HL-60/S4 treated with retinoic acid at 250 ng/mL for 4 days and 3 days (cell line): ENCODE results near the gene NUP93.
"Not testable (repeated sequence)": the region's sequence is repeated elsewhere in the genome, so short reads cannot be mapped to it uniquely, and the experiment has no call there.

Source experiments
- in situ Hi-C: fragments of 300-500 bp; cut with MboI; formaldehyde crosslinking; loops from 2 replicates; pipeline ENCODE4 v1.7.0; 2022; ENCODE audit warnings: low sequenced_read_pairs

The NUP93 gene

DNA sequence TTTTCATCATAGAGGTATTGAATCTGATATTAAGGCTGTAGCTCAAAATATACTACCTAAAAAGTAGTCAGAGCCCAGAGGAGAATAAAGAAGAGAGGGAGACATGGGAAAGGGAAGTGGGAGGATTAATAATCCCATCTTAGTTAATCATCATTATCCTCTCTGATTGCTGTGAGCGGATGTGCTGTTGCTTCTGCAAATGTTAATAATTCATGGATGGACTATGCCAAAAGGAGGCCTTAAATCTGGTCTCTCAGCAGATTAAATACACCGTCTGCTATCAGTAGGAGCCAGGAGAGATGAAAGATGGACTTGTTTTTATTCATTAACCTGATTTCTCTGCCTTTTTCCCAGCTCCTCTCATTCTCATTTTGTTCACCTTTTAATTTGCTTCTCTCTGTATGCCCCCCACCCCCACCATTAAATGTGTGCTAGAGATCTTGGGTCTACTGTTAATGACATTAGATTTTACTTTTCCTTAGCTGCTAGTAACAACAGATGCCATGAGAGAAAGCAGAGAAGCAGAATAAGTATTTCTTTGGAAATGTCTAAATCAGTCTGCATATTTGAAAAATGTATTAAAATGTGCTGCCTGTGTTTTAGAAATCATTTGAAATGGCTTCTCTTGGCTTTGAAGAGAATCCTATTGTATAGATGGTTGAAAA lies 44.2 kb downstream of the NUP93 start:
- in situ Hi-C loops = no loop called here

DNA sequence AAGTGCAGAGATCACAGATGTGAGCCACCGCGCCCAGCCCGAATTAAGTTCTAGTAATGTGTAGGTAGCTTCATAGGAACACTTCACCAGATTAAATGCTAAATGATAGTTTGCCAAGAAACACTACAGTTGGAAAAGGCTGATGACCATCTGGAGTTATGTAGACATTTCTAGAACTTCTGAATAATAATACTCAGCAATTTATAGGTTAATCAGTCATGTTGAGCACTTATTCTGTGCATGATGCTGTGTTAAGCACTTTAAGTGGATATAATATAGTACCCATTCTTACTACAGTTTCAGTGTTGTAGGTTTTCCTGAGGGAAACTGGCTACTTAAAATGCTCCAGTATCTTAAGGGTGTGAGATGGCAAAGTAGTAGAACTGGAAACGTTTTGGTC lies 45.2 kb downstream of the NUP93 start:
- in situ Hi-C loops = no loop called here

DNA sequence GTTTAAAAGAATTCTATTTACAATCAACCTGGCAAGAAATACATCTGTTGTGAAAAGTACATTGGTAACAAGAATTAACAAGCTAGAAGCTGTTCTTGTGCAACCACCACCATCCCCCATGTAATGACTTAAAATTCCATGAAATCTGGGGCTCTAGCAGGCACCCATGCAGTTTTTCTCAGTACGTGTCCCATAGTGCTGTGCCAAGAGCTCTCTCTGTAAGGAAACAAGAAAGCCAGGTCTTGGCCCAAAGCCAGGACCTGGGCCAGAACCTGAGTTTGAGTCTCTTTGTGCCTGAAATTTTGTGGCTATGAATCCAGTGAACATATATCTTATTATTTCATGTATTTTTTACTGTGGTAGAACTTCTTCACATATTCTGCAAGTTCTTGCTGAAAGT lies 46.6 kb downstream of the NUP93 start:
- in situ Hi-C loops = no loop called here

DNA sequence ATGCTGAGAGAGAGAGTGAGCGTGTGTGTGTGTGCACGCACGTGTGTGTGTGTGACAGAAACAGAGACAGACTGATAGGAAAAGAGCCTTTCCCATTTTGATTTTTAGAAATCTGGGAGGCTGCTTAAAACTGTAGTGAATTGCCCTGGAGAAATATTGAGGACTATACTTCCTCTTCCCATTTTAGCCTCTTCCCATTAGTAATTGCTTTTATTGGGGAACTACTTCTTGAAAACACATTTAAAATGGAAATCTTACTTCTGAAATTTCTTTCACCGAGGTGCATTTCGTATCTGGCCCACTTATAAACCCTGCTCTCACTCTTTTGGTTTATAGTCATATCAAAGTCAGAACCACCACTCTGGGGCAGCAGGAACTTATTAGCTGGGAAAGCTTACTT lies 47.1 kb downstream of the NUP93 start:
- in situ Hi-C loops = no loop called here

DNA sequence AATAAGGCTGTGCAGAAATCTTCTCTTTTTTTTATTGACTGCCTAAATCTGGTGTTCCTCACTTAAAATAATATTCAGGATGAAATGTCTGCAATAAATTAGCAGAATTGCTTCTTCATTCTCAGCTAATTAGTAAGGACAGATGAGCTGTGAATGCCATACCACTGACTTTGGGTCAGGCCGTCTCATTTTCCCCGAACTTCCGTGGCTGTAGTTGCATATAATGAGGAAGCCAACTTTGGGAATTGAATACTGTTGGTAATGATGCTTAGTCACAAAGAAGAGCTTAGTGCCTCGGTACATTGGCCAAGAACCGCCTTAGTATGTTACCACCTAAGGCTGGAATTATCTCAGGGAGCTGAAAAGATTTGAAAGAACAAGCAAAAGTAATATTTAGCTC lies 47.6 kb downstream of the NUP93 start:
- in situ Hi-C loops = no loop called here

DNA sequence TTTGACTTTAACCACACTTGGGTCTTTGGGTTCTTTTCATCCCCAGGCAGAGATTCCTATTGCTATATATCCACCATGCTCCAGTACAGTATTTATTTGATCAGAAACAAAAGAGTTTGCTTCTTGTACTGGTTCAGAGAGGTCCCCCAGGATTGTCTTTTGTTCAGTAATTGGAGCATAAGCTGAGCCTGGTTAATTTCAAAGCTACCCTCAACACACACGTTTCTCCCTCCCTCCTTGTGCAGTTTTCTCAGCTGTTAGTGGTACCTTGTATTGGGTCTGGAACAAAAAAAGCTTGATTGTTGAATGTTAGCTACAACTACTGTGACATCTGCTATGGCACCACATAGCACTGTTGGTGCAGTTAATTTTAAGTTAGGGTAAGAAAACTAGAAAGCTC lies 50.0 kb downstream of the NUP93 start:
- in situ Hi-C loops = no loop called here

DNA sequence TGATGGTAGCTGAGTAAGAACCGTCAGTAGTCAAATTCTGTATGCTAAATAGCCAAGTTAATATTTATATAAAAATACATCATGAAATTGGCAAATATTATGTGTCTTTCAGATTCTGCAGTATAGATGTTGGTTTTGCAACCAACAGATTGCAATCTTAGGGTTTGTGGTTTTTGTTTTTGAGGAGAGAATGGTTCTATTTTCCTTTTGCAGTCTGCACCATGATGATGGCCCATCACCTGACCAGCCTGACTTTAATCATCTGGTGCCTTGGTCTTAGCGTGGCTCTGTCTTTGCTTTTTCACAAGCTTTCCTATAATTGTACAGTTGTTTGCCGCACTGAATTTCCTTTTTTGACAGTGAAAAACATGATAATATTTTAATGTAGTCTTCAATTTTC lies 50.7 kb downstream of the NUP93 start:
- in situ Hi-C loops = no loop called here

DNA sequence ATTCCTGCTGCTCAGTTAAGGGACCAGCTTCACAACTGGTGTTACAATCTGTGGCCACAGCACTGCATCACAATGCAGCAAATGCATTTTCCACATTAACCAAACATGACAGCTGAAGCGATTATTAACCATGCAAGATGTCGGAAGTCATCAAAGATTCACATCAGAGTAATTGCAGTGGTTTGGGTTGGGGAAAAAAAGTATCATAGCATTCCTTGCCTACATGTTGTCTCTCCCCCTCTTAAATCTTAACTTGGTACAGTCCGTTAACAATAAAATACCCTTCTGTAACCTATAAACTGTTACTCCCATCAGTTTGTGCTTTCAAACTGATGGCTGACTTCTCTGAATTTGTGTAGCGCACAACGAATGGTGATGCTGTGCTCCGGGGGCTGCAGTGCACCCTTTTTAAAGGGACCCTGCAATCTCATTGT lies 51.6 kb downstream of the NUP93 start:
- in situ Hi-C loops = no loop called here

DNA sequence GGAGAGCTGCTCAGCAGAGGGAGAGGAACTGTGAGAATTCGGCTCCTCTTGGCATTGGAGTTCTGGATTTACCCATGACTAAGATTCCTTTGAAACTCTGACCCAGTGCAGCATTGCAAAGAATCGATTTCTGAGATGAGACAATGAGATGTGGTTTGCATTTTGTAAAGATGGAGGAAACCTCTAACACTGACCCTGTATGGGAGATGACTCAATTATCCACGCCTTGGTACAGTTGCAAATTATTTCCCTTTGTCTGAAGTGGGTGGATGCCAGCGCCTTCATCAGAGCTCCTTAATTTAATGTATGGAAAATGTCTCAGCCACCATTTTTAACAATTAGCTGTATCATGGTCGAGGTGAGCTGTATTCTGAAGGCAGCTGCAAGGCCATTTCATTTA lies 53.4 kb downstream of the NUP93 start:
- in situ Hi-C loops = no loop called here

DNA sequence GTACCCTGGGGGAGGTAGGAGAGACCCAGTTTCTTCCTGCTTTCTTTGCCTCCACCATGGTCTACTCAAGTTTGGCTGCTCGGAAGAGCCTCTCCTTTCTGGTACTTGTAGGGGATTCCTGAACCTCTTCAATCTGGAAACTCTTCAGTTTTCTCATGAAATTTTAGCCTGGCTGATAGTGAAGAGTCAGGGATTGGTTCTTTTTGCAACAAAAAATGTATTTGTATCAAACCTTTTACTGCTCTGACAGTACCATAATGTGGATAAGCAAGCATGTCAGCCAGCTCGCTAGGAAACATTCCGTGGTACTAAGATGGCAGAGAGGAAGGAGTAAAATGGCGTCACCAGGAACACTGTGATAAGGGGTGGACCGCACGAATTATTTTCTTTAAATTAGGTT lies 55.4 kb downstream of the NUP93 start:
- in situ Hi-C loops = no loop called here

DNA sequence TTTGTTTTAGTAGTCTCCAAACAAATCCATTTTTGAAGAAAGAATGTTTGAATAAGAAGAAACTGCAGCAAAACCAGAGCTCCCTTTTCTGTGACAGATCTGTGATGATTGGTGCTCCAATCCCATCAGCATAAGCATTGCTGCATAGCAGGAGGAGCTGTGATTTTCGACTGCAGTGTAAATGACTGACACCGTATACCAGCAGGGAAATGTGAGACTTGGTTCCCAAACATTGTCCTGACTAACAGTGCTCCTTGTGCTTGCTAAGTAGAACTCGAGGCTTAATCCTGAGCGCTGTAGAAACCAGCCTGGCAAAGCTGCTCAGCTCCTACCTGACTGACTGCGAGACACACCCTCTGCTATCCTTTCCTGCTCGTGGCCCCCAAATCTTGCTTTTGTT lies 57.2 kb downstream of the NUP93 start:
- in situ Hi-C loops = no loop called here

DNA sequence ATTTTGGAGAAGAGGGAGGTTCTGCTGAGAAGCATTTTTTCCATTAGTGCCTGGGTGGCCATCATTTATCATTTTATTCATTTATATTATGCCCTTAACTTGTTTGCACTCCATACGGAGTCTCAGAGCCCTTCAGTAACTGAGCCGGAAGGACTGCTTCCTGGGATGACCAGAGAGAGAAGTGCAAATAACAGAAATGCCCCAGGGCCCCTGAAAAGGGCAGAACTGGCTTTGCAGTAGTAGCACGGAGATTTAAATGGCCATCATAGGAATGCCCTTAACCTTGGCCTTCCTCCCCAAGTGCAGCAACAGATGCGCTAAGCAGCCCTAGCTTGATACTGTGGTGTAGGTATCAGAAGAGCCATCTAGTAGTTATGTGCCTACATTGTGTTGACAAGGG lies 58.5 kb downstream of the NUP93 start:
- in situ Hi-C loops = no loop called here

DNA sequence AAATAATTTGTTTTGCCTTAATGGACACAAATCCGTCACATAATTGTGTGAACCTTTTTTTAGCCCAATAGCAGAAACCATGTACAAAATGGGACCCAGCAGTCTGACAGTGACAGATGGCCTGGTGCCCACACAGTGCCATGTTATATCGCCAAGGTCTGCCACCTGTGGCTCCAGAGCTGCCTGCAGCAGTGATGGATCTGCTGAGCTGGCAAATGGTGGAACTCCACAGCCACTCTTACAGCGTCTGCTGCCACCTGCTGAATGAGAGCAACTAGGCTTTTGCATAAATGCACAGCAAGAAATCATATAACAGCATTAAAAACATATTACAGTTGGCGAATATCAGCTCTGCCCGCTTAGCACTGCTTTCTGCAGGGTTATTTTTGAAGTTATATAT lies 59.4 kb downstream of the NUP93 start:
- in situ Hi-C loops = no loop called here

DNA sequence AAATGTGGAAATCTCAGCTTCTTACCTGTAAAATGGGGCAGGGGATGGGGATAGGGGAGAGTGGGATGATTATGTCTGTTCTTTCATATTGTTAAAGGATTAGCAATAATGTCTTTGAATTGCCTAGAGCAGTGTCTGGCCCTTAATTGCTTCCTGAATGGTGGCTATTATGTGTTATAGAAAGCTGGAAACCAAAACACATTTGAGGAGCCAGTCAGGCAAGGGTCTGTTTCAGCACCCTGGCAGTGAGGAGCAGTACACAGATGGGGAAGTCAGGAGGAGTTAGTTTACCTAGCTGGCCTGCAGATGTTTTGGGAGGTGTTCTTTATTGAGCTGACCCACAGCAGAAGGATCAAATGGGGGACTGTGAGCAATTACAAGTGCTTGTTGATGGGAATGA lies 63.0 kb downstream of the NUP93 start:
- in situ Hi-C loops = no loop called here

DNA sequence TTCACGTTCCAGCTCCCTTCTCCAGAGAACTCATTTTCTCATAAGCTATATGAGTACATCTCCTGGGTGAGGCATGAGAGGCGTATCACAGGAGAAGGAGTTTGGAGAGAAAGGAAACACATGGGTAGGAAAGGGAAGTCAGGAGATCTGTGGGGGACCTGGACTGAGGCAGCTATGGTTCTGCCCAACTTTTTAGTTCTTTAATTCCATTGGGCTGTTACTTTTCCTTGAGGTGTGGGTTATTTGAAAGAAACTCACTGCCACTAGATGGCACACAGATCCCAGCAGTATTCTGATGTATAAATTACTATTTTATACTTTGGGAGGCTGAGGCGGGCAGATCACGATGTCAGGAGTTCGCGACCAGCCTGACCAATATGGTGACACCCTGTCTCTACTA lies 63.6 kb downstream of the NUP93 start:
- in situ Hi-C loops = no loop called here

DNA sequence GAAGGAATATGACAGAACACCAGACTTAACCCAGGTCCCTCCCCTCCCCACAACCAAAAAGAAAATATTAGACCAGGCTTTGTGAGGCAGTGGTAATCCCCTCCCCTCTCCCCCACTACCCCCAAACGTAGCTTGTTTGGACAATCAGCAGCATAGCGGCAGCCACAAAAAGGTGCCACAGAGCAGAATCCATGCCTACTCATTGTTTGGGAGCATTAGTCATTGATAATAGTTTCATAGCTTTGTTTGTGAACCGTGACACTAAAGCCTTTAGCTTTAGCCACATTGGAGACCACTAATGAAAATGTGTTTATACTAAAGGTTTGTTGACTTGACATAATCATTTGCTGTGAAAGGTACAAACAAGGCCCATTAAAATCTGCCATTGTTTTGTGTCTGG lies 65.1 kb downstream of the NUP93 start:
- in situ Hi-C loops = no loop called here

DNA sequence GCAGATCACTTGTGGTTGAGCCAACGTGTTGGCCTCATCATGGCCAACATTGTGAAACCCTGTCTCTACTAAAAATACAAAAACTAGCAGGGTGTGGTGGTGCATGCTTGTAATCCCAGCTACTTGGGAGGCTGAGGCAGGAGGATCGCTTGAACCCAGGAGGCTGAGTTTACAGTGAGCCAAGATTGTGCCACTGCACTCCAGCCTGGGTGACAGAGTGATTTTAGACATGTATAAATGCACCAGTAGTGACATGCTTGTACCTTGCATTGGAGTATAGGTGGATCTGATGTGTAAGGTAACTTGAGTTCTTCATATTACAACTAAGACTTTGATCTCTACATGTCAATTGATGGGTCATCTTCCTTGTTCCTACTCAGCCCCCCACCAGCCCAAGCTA lies 67.1 kb downstream of the NUP93 start:
- in situ Hi-C loops = not testable (repeated sequence)

DNA sequence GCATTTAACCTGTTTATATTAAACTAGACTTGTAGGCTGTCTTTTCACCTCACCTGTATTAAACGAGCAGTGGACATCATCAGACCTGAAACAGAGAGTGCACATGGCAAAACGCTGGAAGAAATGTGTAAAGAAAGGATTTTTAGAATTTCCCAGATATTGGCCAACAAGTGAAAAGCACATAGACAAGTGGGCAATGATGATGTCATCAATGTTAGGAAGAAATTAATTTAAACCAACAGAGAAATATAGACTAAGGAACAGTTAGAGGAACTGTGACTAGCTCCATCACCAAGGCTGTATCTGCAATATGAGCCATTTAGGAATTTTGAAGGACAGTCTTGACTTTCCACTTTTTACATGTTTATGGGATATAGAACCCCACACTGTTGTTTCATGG lies 67.9 kb downstream of the NUP93 start:
- in situ Hi-C loops = no loop called here

DNA sequence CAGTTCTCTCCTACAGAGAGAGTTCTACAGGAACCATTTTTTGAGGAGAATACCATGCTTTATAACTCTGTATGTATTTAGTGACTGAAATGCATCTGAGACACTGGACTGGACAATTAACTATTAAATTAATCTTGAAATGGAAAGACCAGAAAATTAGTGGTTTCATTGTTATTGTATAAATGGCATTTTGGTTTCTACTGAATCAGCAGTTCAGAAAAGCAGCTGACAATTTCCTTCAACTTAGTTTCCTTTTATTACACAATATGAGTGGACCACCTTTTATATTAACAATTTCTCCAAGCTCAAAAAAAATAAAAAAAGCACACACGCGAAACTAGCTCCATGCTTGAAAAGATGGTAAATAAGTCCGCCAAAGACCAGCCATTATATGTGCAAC lies 69.0 kb downstream of the NUP93 start:
- in situ Hi-C loops = no loop called here

DNA sequence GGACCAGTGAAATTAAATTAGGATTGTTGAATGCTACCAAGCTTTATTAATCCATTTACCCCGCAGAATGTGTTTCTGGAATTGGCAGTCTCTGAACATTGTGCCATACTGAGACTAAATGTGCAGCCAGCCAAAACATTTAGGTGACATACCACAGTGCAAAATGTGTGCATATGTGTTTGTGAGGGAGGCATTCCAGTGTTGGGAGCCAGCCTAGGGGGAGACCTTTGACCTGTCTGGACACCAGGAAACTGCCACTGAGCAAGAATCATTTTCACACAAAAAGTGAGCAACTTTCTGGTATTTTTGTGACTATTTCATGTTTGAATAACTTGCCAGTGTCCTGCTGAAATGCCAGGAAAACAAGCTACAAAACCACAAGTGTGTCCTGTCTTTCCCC lies 70.4 kb downstream of the NUP93 start:
- in situ Hi-C loops = no loop called here

DNA sequence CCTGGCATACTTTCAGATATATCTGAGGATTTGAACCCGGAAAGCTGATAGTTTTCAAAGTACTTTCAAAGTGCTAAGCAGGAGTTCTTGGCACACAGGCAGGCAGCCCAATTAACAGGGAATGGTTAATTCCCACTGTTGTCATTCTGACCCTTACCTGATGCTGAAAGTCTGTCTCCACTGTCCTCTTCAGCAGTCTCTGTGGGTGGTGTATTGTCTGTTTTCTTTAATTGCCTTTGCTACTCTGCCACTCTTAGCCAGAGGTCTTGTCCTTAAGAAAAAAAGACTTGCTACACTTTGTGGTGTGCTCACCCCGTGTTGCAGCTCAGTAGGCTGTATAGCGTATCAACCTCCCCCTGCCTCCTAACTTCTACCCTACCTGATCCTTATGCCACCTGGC lies 71.8 kb downstream of the NUP93 start:
- in situ Hi-C loops = no loop called here

DNA sequence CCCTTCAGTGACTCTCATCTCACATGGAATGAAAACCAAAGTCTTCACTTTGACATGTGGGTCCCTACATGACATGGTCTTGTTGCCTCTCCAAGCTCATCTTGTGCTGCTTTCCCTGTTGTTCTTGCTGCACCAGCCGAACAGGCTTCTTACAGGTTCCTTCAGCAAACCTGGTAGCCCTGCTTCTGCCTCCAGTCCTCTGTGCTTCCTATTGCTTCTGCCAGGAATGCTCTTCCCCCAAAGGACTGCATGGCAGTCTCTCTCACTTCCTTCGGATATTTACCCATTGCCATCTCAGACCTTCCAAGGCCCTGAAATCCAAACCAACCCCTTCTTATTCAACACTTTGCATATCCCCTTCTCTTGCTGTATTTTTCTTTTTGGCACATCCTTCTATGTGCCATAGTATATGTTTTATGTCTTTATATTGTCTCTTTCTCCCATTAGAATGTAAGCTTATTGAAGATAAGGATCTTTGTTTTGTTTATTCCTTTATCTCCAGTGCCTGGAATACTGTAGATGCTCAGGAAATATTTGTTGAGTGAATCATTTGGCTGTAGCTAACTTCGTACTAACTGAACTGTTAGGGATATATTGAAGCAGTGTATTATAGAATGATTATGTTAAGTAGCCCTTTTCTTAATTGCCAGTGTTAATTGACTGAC lies 77.2 kb downstream of the NUP93 start:
- in situ Hi-C loops = no loop called here

DNA sequence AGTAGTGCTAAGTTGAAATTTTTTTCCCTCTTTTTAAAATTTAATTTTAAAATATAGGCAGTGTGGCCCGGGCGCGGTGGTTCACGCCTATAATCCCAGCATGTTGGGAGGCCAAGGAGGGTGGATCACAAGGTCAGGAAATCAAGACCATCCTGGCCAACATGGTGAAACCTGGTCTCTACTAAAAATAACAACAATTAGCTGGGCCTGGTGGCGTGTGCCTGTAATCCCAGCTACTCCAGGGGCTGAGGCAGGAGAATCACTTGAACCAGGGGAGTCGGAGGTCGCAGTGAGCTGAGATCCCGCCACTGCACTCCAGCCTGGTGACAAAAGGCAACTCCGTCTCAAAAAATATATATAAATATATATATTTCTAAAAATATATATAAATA lies 77.7 kb downstream of the NUP93 start:
- in situ Hi-C loops = not testable (repeated sequence)
